HepG2 (cell line): ENCODE results near the gene GPRC5B. TPM values are rescaled to one million over a fixed set of nuclear protein-coding genes. Genes with fewer than 3 reads are reported as not detected.

Experiments
- DNMT1 ChIP-seq: sonication (generic); formaldehyde crosslinking; IDR thresholded peaks from 2 replicates; pipeline ENCODE4 v1.5.1; 2020; ENCODE audit warnings: mild to moderate bottlenecking, missing genetic modification reagents
- EED ChIP-seq: sonication (generic); formaldehyde crosslinking; IDR thresholded peaks from 2 replicates; pipeline ENCODE4 v1.5.0; 2020; ENCODE audit warnings: mild to moderate bottlenecking, missing genetic modification reagents
- POLR2AphosphoS2 ChIP-seq: IDR thresholded peaks from 2 replicates; pipeline ENCODE4 v1.6.1; 2011; ENCODE audit warnings: low read depth, low read length, improper control_type of control experiment
- SALL1 ChIP-seq: sonication (generic); formaldehyde crosslinking; IDR thresholded peaks from 2 replicates; pipeline ENCODE4 v1.8.0; 2022; ENCODE audit warnings: mild to moderate bottlenecking, missing genetic modification reagents
- SMC3 ChIP-seq: IDR thresholded peaks from 2 replicates; pipeline ENCODE4 v1.6.1; 2011; ENCODE audit warnings: low read length, improper control_type of control experiment
- TBL1XR1 ChIP-seq: fragments of 150-350 bp; IDR thresholded peaks from 2 replicates; pipeline ENCODE4 v1.6.1; 2014; ENCODE audit warnings: borderline replicate concordance, low read length; ENCODE audit not compliant: partially characterized antibody
- ZNF24 ChIP-seq: fragments of 450-650 bp; IDR thresholded peaks from 2 replicates; pipeline ENCODE4 v1.6.1; 2017; ENCODE audit warnings: antibody characterized with exemption, mild to moderate bottlenecking
- ZNF660 ChIP-seq: sonication (generic); formaldehyde crosslinking; IDR thresholded peaks from 2 replicates; pipeline ENCODE4 v1.5.1; 2020; ENCODE audit warnings: mild to moderate bottlenecking, low read depth, missing genetic modification reagents, borderline replicate concordance
- ZNF772 ChIP-seq: sonication (generic); formaldehyde crosslinking; IDR thresholded peaks from 2 replicates; pipeline ENCODE4 v1.5.0; 2020; ENCODE audit warnings: mild to moderate bottlenecking, missing genetic modification reagents
- ZNF891 ChIP-seq: sonication (generic); formaldehyde crosslinking; IDR thresholded peaks from 2 replicates; pipeline ENCODE4 v1.5.0; 2020; ENCODE audit warnings: mild to moderate bottlenecking, missing genetic modification reagents
- polyA plus RNA-seq, 8 experiments: library from polyadenylated mRNA; depleted of rRNA in 3 of 8; stranded (reverse) in 7 of 8; unstranded in 1 of 8; fragments of >200 nt; fragmentation: Illumina TruSeq in 4 of 8; extraction: Trizol in 4 of 8; gene quantifications; 2 replicates each; pipeline versions ENCODE4 v1.2.1 to v1.2.3, GENCODE V29; 2011 to 2016; ENCODE audit warnings: low read depth in 4 of 8, missing spikeins in 1 of 8, mixed read lengths in 1 of 8; ENCODE audit not compliant: insufficient read depth in 1 of 8
- total RNA-seq, 5 experiments: library from RNA; depleted of rRNA; stranded (reverse); fragments of >200 nt; fragmentation: Illumina TruSeq; extraction: Trizol; gene quantifications; 2 replicates each; pipeline ENCODE4 v1.2.3, GENCODE V29; 2016; ENCODE audit warnings: low read depth in 1 of 5
- TF ChIP-seq, protein P1 (sequence below): IDR thresholded peaks from 2 replicates; pipeline ENCODE4 v1.6.1; 2016; ENCODE audit warnings: low read depth
- TF ChIP-seq, protein P2 (sequence below): sonication (generic); formaldehyde crosslinking; IDR thresholded peaks from 2 replicates; pipeline ENCODE4 v1.4.0; 2020; ENCODE audit warnings: missing genetic modification reagents, borderline replicate concordance
- TF ChIP-seq, protein P3 (sequence below): sonication (generic); formaldehyde crosslinking; IDR thresholded peaks from 2 replicates; pipeline ENCODE4 v1.8.0; 2022; ENCODE audit warnings: mild to moderate bottlenecking, missing genetic modification reagents; ENCODE audit not compliant: insufficient replicate concordance
- TF ChIP-seq, protein P4 (sequence below): sonication (generic); formaldehyde crosslinking; IDR thresholded peaks from 2 replicates; pipeline ENCODE4 v1.4.0; 2020; ENCODE audit warnings: mild to moderate bottlenecking, missing genetic modification reagents
- TF ChIP-seq, protein P5 (sequence below): sonication (generic); formaldehyde crosslinking; IDR thresholded peaks from 2 replicates; pipeline ENCODE4 v1.5.1; 2020; ENCODE audit warnings: mild to moderate bottlenecking, missing genetic modification reagents, moderate library complexity

GPRC5B gene
- total and polyA plus RNA-seq, 2 of the 13 experiments (the other 11 are each of a cell fraction or from before 2014, with no cell fraction given), result 0.46 to 0.53 TPM

DNA sequence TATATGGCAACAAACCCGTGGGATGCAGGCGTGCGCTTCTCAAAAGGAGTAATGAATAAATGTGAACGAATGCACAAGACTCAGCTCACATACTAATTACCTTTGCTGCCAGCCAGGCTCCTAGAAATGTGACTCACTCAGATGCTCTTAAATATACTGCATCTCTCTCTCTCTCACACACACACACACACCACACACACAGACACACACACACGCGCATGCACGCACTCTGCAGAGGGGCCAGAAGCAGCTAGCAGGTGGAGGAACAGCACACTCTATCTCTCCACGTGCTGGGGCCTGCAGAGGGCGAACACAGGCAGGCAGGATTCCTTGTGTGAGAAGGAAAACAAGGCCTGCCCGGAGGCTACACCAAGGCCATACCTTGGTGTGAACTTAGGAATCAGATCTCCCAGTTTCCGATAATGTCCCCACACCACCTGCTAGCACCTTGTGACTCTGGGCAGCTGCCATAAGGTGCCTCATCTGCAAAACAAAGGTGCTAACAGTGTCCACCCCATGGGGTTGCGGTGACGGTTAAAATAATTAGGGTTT lies 5.3 kb downstream of the GPRC5B start (continued):
- TF ChIP-seq DNMT1 (CRISPR knock-in tag), result no peak
- TF ChIP-seq SALL1, result peak; percentile 50; the same call in 1 of the 2 replicates
- no peak for TF ChIP-seq EED (CRISPR knock-in tag)
- no peak for TF ChIP-seq ZNF24
- TF ChIP-seq, protein P1, sequence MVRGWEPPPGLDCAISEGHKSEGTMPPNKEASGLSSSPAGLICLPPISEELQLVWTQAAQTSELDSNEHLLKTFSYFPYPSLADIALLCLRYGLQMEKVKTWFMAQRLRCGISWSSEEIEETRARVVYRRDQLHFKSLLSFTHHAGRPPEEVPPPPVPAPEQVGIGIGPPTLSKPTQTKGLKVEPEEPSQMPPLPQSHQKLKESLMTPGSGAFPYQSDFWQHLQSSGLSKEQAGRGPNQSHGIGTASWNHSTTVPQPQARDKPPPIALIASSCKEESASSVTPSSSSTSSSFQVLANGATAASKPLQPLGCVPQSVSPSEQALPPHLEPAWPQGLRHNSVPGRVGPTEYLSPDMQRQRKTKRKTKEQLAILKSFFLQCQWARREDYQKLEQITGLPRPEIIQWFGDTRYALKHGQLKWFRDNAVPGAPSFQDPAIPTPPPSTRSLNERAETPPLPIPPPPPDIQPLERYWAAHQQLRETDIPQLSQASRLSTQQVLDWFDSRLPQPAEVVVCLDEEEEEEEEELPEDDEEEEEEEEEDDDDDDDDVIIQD (CRISPR knock-in tag), result no peak
- TF ChIP-seq, protein P2, sequence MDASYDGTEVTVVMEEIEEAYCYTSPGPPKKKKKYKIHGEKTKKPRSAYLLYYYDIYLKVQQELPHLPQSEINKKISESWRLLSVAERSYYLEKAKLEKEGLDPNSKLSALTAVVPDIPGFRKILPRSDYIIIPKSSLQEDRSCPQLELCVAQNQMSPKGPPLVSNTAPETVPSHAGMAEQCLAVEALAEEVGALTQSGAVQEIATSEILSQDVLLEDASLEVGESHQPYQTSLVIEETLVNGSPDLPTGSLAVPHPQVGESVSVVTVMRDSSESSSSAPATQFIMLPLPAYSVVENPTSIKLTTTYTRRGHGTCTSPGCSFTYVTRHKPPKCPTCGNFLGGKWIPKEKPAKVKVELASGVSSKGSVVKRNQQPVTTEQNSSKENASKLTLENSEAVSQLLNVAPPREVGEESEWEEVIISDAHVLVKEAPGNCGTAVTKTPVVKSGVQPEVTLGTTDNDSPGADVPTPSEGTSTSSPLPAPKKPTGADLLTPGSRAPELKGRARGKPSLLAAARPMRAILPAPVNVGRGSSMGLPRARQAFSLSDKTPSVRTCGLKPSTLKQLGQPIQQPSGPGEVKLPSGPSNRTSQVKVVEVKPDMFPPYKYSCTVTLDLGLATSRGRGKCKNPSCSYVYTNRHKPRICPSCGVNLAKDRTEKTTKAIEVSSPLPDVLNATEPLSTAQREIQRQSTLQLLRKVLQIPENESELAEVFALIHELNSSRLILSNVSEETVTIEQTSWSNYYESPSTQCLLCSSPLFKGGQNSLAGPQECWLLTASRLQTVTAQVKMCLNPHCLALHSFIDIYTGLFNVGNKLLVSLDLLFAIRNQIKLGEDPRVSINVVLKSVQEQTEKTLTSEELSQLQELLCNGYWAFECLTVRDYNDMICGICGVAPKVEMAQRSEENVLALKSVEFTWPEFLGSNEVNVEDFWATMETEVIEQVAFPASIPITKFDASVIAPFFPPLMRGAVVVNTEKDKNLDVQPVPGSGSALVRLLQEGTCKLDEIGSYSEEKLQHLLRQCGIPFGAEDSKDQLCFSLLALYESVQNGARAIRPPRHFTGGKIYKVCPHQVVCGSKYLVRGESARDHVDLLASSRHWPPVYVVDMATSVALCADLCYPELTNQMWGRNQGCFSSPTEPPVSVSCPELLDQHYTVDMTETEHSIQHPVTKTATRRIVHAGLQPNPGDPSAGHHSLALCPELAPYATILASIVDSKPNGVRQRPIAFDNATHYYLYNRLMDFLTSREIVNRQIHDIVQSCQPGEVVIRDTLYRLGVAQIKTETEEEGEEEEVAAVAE (CRISPR knock-in tag), result no peak
- no peak for TF ChIP-seq SMC3
- no peak for TF ChIP-seq ZNF660 (CRISPR knock-in tag)
- TF ChIP-seq TBL1XR1, result no peak
- no peak for TF ChIP-seq POLR2AphosphoS2
- TF ChIP-seq ZNF772 (CRISPR knock-in tag), result no peak
- TF ChIP-seq, protein P3, sequence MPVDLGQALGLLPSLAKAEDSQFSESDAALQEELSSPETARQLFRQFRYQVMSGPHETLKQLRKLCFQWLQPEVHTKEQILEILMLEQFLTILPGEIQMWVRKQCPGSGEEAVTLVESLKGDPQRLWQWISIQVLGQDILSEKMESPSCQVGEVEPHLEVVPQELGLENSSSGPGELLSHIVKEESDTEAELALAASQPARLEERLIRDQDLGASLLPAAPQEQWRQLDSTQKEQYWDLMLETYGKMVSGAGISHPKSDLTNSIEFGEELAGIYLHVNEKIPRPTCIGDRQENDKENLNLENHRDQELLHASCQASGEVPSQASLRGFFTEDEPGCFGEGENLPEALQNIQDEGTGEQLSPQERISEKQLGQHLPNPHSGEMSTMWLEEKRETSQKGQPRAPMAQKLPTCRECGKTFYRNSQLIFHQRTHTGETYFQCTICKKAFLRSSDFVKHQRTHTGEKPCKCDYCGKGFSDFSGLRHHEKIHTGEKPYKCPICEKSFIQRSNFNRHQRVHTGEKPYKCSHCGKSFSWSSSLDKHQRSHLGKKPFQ, result peak; percentile 71
- TF ChIP-seq, protein P4, sequence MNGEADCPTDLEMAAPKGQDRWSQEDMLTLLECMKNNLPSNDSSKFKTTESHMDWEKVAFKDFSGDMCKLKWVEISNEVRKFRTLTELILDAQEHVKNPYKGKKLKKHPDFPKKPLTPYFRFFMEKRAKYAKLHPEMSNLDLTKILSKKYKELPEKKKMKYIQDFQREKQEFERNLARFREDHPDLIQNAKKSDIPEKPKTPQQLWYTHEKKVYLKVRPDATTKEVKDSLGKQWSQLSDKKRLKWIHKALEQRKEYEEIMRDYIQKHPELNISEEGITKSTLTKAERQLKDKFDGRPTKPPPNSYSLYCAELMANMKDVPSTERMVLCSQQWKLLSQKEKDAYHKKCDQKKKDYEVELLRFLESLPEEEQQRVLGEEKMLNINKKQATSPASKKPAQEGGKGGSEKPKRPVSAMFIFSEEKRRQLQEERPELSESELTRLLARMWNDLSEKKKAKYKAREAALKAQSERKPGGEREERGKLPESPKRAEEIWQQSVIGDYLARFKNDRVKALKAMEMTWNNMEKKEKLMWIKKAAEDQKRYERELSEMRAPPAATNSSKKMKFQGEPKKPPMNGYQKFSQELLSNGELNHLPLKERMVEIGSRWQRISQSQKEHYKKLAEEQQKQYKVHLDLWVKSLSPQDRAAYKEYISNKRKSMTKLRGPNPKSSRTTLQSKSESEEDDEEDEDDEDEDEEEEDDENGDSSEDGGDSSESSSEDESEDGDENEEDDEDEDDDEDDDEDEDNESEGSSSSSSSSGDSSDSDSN (CRISPR knock-in tag), result 0 out of 2 replicates have a peak, but pooled peaks have one; percentile 27
- TF ChIP-seq ZNF891, result peak; percentile 48; the same call in 1 of the 2 replicates
- TF ChIP-seq, protein P5, sequence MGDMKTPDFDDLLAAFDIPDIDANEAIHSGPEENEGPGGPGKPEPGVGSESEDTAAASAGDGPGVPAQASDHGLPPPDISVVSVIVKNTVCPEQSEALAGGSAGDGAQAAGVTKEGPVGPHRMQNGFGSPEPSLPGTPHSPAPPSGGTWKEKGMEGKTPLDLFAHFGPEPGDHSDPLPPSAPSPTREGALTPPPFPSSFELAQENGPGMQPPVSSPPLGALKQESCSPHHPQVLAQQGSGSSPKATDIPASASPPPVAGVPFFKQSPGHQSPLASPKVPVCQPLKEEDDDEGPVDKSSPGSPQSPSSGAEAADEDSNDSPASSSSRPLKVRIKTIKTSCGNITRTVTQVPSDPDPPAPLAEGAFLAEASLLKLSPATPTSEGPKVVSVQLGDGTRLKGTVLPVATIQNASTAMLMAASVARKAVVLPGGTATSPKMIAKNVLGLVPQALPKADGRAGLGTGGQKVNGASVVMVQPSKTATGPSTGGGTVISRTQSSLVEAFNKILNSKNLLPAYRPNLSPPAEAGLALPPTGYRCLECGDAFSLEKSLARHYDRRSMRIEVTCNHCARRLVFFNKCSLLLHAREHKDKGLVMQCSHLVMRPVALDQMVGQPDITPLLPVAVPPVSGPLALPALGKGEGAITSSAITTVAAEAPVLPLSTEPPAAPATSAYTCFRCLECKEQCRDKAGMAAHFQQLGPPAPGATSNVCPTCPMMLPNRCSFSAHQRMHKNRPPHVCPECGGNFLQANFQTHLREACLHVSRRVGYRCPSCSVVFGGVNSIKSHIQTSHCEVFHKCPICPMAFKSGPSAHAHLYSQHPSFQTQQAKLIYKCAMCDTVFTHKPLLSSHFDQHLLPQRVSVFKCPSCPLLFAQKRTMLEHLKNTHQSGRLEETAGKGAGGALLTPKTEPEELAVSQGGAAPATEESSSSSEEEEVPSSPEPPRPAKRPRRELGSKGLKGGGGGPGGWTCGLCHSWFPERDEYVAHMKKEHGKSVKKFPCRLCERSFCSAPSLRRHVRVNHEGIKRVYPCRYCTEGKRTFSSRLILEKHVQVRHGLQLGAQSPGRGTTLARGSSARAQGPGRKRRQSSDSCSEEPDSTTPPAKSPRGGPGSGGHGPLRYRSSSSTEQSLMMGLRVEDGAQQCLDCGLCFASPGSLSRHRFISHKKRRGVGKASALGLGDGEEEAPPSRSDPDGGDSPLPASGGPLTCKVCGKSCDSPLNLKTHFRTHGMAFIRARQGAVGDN (CRISPR knock-in tag), result peak; percentile 65
